Fibroblast of pulmonary artery (primary cell): Measurements from ENCODE around the gene COL6A2.
A peak's percentile ranks its signal among the peaks of the same experiment; 100 is the strongest.

Source experiments
- DNase-seq: peaks from one replicate; pipeline ENCODE4 v3.0.0-alpha.2; 2010; ENCODE audit warnings: low read depth
- H3K4me3 ChIP-seq: replicated peaks from 2 replicates; pipeline ENCODE4 v1.5.1; 2011; ENCODE audit warnings: low read depth, mild to moderate bottlenecking, control low read depth, low read length, moderate library complexity
- TF ChIP-seq, protein P1 (sequence below): IDR thresholded peaks from 2 replicates; pipeline ENCODE4 v1.5.1; 2011; ENCODE audit warnings: mild to moderate bottlenecking, control low read depth, low read length, inconsistent platforms; ENCODE audit errors: missing control alignments

COL6A2 gene

DNA sequence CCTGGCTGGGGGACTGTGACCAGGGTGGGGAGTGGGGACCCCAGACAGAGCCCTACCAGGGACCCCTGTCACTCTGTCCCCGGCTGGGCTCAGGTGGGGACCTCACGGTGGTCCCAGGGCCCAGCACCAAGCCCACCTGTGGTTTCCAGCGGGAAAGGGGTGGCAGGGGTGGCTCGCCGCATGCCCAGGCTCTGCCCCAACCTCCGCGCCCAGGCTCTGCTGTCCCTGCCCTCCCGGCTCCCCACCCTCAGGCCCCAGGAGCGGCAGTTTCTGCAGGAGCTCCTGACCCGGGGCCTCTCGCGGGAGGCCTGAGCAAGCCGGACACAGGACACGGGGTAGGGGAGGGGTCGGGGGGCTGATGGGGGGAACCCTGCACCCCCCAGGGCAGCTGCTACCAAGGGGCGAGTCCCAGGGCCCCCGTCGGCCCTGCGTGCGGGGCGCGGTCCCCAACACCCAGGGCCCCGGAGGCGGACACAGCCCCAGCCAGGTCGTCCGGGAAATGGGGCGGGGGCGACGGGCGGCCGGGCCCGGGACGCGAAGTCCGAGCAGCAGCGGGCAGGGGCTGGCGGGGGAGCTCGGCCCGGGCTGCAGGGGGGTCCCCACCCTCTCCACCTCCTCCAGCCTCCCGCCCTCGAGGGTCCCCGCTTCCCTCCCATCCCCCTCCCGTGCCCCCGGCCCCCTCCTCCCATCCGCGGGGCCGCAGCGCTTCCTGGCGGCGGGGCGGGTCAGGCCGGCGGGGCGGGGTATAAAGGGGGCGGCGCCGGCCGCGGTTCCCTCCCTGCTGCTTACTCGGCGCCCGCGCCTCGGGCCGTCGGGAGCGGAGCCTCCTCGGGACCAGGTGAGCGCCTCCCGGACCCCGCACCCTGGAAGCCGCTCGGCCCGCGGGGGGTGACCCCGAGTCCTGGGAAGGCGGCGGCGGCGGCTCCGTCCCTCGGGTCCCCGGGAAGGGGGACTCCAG is at the start of gene COL6A2:
Gene COL6A2, plus strand, starts transcription at position 777 of the 958 bp plus-strand sequence.
- peak within 1 kb of the TSS; percentile 78 for H3K4me3 ChIP-seq
- TF ChIP-seq, protein P1, sequence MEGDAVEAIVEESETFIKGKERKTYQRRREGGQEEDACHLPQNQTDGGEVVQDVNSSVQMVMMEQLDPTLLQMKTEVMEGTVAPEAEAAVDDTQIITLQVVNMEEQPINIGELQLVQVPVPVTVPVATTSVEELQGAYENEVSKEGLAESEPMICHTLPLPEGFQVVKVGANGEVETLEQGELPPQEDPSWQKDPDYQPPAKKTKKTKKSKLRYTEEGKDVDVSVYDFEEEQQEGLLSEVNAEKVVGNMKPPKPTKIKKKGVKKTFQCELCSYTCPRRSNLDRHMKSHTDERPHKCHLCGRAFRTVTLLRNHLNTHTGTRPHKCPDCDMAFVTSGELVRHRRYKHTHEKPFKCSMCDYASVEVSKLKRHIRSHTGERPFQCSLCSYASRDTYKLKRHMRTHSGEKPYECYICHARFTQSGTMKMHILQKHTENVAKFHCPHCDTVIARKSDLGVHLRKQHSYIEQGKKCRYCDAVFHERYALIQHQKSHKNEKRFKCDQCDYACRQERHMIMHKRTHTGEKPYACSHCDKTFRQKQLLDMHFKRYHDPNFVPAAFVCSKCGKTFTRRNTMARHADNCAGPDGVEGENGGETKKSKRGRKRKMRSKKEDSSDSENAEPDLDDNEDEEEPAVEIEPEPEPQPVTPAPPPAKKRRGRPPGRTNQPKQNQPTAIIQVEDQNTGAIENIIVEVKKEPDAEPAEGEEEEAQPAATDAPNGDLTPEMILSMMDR = no peak

DNA sequence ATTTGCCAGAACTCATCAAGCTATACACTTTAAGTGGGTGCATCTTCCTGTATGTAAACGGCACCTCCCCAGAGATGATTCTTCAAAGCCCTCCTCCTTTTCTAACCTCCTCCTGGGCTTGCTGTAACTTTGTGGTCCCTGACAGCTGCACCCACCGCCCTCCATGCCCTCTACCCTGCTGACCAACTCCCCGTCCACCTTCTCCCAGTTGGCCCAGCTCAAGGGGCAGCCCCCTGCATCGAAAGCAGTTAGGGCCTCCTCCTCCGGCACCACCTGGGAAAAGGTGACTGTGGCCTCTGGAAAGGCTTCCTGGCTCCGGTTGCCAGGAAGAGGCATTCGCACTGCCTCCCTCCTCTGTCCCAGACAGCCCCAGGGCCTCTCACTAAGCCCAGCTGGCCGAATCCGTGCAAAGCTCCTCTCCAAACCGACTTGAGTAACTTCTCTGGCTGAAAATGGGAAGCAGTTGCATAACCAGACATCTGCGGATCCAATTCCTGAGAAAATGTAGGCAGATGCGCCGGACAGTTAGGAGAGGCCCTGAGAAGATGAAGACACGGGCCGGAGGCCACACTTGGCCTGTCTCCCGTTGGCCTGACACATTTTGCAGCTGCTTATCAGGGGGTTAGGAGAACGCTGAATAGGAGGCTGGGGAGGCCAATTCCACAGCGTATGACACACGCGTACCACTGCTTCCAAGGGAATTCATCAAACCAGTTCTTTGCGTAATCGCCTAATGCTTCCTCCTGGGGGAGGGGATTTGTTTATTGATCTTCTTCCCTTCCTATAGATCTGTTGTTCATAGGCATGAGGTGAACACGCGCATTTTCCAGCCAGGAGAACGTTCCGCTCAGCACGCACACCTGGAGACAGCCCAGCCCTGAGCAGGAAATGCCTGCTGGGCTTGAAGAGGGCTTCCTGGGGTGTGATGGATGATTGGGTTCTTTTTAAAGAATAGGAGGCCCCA is 48.7 kb upstream of the COL6A2 start:
- peak; percentile 100 for DNase-seq
- H3K4me3 ChIP-seq = no peak overlapping the region
- TF ChIP-seq, protein P1 = no peak

More for the DNA sequence above, at the start of gene COL6A2:
- DNase-seq = peak; percentile 63

DNA sequence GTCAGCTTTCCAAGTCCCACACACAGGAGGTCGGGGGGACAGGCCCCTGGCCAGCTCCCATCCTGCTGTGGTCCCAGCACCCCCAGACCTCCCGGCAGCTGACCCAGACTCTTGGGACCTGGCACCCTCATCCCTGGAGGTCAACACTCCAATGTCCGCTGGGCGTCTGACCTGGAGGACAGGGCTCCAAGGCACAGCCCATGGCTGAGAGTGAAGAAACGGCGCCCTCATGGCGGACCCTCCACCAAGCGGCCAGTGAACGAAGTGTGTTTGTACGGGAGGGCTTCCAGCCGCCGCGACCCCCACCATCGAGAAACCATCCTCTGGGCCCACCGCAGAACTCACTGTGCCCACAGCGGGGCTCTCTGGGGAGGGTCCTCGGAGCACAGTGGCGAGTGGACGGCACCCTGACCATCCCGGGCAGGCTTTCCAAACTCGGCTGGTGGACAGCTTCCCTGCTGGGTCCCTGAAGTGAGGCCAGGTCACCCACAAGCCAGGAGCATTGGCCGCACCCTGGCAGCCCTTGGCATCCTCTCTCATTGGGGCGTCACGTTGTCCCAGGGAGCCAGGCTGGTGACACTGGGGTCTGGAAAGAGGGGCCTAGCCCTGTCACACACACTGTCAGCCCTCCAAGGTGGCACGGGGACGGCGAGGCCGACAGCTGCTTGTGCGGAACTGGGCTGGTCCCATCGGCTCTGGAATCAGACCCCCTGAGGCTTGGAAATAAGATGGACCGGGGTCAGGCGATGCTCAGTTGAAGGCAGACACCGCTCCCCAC is 47.8 kb upstream of the COL6A2 start:
- TF ChIP-seq, protein P1 = no peak
- H3K4me3 ChIP-seq = no peak overlapping the region
- DNase-seq = no peak

DNA sequence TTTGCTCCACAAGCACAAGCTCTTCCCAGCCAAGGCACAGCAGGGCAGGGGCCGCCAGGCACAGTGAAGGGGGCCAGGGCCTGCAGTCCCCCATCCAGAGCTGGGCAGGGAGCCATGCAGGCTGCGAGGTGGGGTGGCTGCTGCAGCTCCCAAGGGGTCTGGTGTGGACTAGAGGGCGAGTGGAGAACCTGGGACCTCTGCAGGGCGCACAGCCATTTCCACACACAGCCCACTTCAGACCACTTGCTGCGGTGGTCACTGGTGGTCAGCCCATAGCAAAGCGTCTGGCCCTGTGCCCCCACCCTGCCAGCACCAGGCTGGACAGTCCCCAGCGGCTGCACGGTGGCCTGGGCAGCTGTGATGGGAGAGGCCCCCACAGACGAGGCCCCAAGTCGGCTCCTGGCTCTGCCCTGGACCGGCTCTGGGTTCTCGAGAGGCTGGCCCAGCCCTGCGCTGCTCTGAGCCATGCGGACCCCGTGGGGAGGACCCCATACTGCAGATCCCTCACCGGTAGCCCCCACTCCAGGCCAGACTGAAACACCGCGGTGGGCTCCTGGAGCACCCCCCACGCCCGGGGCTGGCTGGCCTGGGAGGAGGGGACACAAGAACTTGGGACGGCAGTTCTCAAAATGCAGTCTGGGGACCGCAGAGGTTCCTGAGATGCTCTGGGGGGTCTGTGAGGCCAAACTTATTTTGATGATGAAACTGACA is 47.1 kb upstream of the COL6A2 start:
- DNase-seq = no peak
- no peak overlapping the region for H3K4me3 ChIP-seq
- TF ChIP-seq, protein P1 = no peak

DNA sequence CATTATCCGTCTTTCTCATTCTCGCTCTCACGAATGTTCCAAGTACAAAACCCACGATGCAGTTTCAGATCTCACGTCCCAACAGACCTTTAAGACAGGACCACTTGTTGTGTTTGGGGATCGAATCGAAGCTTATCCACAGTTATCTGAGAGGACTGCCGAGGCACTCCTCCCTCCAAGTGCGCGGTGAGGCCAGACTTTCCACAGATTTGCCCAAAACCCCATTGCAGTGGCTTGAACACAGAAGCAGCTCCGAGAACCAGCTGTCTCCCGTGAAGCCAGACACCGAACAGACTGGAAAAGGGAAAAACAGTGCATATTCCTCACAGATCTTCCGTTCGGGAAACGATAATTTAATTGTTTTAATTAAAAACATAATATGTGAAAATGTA is 46.5 kb upstream of the COL6A2 start:
- H3K4me3 ChIP-seq = no peak overlapping the region
- TF ChIP-seq, protein P1 = no peak
- DNase-seq = no peak
